ENCODE data around the gene CRYBA2. TPM values are rescaled to one million over a fixed set of nuclear protein-coding genes. Genes with fewer than 3 reads are reported as not detected.

CRYBA2 gene
- polyA plus RNA-seq = 10 to 100 TPM in 1 of 3 donors, not detected in 2; 12.9 TPM

GRCh38 chr2:218993345-218994315 lies at the start of gene CRYBA2:
Gene CRYBA2 (minus strand): TSS chr2:218993422. CDS start chr2:218993176, 246 bp downstream.
- WGBS, 3 donors = 1 to 2% (median 1%) methylated on average over 70 to 88 of the region's 88 CpGs

GRCh38 chr2:219042750-219043149 lies 49.5 kb upstream of the CRYBA2 start:
- WGBS, 3 donors = 55 to 81% (median 75%) methylated on average over 2 of the region's 2 CpGs
- H3K27ac ChIP-seq (ENCODE audit: low read depth, low read length) = no peak overlapping the region

More at GRCh38 chr2:218993345-218994315, at the start of gene CRYBA2:
- no peak within 1 kb of the TSS for H3K27ac ChIP-seq (ENCODE audit: low read depth, low read length)

GRCh38 chr2:219042157-219042556 lies 48.9 kb upstream of the CRYBA2 start:
- no peak overlapping the region for H3K27ac ChIP-seq (ENCODE audit: low read depth, low read length)
- WGBS, 3 donors = 68 to 81% (median 79%) methylated on average over 4 of the region's 4 CpGs

GRCh38 chr2:219041252-219041651 lies 48.0 kb upstream of the CRYBA2 start, which contains the start of gene CFAP65:
Gene CFAP65 (minus strand): TSS chr2:219041516. CDS start chr2:219039048, 2,468 bp downstream.
- H3K27ac ChIP-seq (ENCODE audit: low read depth, low read length) = no peak within 1 kb of the TSS
- 1 to 3% (median 3%) methylated on average over 21 of the region's 21 CpGs for WGBS, 3 donors

- no peak overlapping the region for H3K27ac ChIP-seq (ENCODE audit: low read depth, low read length)
- 0 to 3% (median 0%) methylated on average over 1 of the region's 1 CpG for WGBS, 3 donors
These were observed 45.4 kb upstream of the CRYBA2 start for GRCh38 chr2:219038600-219038999.

- H3K27ac ChIP-seq (ENCODE audit: low read depth, low read length) = no peak overlapping the region
- WGBS, 3 donors = 43 to 61% (median 59%) methylated on average over 8 of the region's 8 CpGs
These were observed 44.7 kb upstream of the CRYBA2 start for GRCh38 chr2:219037783-219038499.

GRCh38 chr2:219035942-219036341 lies 42.7 kb upstream of the CRYBA2 start:
- H3K27ac ChIP-seq (ENCODE audit: low read depth, low read length) = no peak overlapping the region
- 75 to 90% (median 88%) methylated on average over 2 of the region's 2 CpGs for WGBS, 3 donors

GRCh38 chr2:219034823-219035222 lies 41.6 kb upstream of the CRYBA2 start:
- WGBS, 3 donors = 48 to 65% (median 54%) methylated on average over 6 of the region's 6 CpGs

GRCh38 chr2:219032051-219032745 lies 39.0 kb upstream of the CRYBA2 start:
- WGBS, 3 donors = 78 to 83% (median 83%) methylated on average over 23 of the region's 23 CpGs

More at GRCh38 chr2:219034823-219035222, 41.6 kb upstream of the CRYBA2 start:
- no peak overlapping the region for H3K27ac ChIP-seq (ENCODE audit: low read depth, low read length)

GRCh38 chr2:219031005-219031738 lies 38.0 kb upstream of the CRYBA2 start:
- no peak overlapping the region for H3K27ac ChIP-seq (ENCODE audit: low read depth, low read length)
- WGBS, 3 donors = 61 to 78% (median 70%) methylated on average over 20 to 21 of the region's 21 CpGs

More at GRCh38 chr2:219032051-219032745, 39.0 kb upstream of the CRYBA2 start:
- H3K27ac ChIP-seq (ENCODE audit: low read depth, low read length) = no peak overlapping the region

- WGBS, 3 donors = 71 to 81% (median 77%) methylated on average over 15 to 16 of the region's 16 CpGs
- H3K27ac ChIP-seq (ENCODE audit: low read depth, low read length) = no peak overlapping the region
These were observed 37.1 kb upstream of the CRYBA2 start for GRCh38 chr2:219030177-219030940.

- WGBS, 3 donors = 34 to 41% (median 37%) methylated on average over 8 to 9 of the region's 9 CpGs
- H3K27ac ChIP-seq (ENCODE audit: low read depth, low read length) = no peak overlapping the region
These were observed 36.6 kb upstream of the CRYBA2 start for GRCh38 chr2:219029829-219030165.

- H3K27ac ChIP-seq (ENCODE audit: low read depth, low read length) = no peak overlapping the region
- 67 to 75% (median 72%) methylated on average over 13 of the region's 13 CpGs for WGBS, 3 donors
These were observed 36.0 kb upstream of the CRYBA2 start for GRCh38 chr2:219028996-219029828.

GRCh38 chr2:219028141-219028540 lies 34.9 kb upstream of the CRYBA2 start:
- H3K27ac ChIP-seq (ENCODE audit: low read depth, low read length) = no peak overlapping the region
- WGBS, 3 donors = 70 to 78% (median 74%) methylated on average over 5 of the region's 5 CpGs

GRCh38 chr2:219027511-219028055 lies 34.4 kb upstream of the CRYBA2 start:
- WGBS, 3 donors = 87 to 90% (median 88%) methylated on average over 22 of the region's 22 CpGs
- H3K27ac ChIP-seq (ENCODE audit: low read depth, low read length) = no peak overlapping the region

GRCh38 chr2:219026946-219027345 lies 33.7 kb upstream of the CRYBA2 start:
- 74 to 79% (median 74%) methylated on average over 7 of the region's 7 CpGs for WGBS, 3 donors
- no peak overlapping the region for H3K27ac ChIP-seq (ENCODE audit: low read depth, low read length)

Measured in adipose tissue (tissue), 3 donors.